SK-N-SH treated with all-trans-retinoic acid at 6 μM for 48 hours (cell line): ENCODE results near the gene OLFM1.
A peak's percentile ranks its signal among the peaks of the same experiment; 100 is the strongest.

Experiments used
- ATAC-seq: fragments of 200-7000 bp; cut with Tn5 transposase; 3 replicates; pipeline ENCODE4 v1.9.1; 2020; ENCODE audit warnings: mild to moderate bottlenecking, moderate library complexity
- ARNTL ChIP-seq: fragments of 450-650 bp; formaldehyde crosslinking; IDR thresholded peaks from 2 replicates; pipeline ENCODE4 v1.5.0; 2020; ENCODE audit warnings: low read depth, mild to moderate bottlenecking, moderate library complexity, borderline replicate concordance
- BACH2 ChIP-seq: fragments of 250-450 bp; sonication (Bioruptor Pico); IDR thresholded peaks from 2 replicates; pipeline ENCODE4 v1.9.0; 2021; ENCODE audit warnings: mild to moderate bottlenecking, borderline replicate concordance
- CSDC2 ChIP-seq: fragments of 250-450 bp; sonication (Bioruptor Pico); IDR thresholded peaks from 2 replicates; pipeline ENCODE4 v1.5.0; 2020; ENCODE audit warnings: mild to moderate bottlenecking, moderate library complexity
- GLIS3 ChIP-seq: fragments of 250-450 bp; sonication (Bioruptor Pico); IDR thresholded peaks from 2 replicates; pipeline ENCODE4 v1.5.0; 2020; ENCODE audit warnings: mild to moderate bottlenecking, moderate library complexity
- ISL1 ChIP-seq: fragments of 250-450 bp; sonication (Bioruptor Pico); IDR thresholded peaks from 2 replicates; pipeline ENCODE4 v2.1.2; 2022; ENCODE audit warnings: mild to moderate bottlenecking, moderate library complexity
- PPARA ChIP-seq: fragments of 250-450 bp; sonication (Bioruptor Pico); IDR thresholded peaks from 2 replicates; pipeline ENCODE4 v1.5.0; 2020; ENCODE audit warnings: mild to moderate bottlenecking, borderline replicate concordance
- RARB ChIP-seq: fragments of 250-450 bp; sonication (Bioruptor Pico); IDR thresholded peaks from 2 replicates; pipeline ENCODE4 v1.8.0; 2021; ENCODE audit warnings: mild to moderate bottlenecking, moderate library complexity
- SNAI2 ChIP-seq: fragments of 250-450 bp; sonication (Bioruptor Pico); IDR thresholded peaks from 2 replicates; pipeline ENCODE4 v1.5.0; 2020; ENCODE audit warnings: mild to moderate bottlenecking, moderate library complexity
- TCF4 ChIP-seq: fragments of 250-450 bp; sonication (Bioruptor Pico); IDR thresholded peaks from 2 replicates; pipeline ENCODE4 v1.8.0; 2021; ENCODE audit warnings: mild to moderate bottlenecking, moderate library complexity, borderline replicate concordance
- TOX ChIP-seq: fragments of 250-450 bp; sonication (Bioruptor Pico); IDR thresholded peaks from 2 replicates; pipeline ENCODE4 v1.8.0; 2021; ENCODE audit warnings: mild to moderate bottlenecking, moderate library complexity, borderline replicate concordance
- ZFP3 ChIP-seq: fragments of 250-450 bp; sonication (Bioruptor Pico); IDR thresholded peaks from 2 replicates; pipeline ENCODE4 v1.5.0; 2020; ENCODE audit warnings: mild to moderate bottlenecking, moderate library complexity
- ZFP30 ChIP-seq: fragments of 450-650 bp; formaldehyde crosslinking; IDR thresholded peaks from 2 replicates; pipeline ENCODE4 v1.5.0; 2022; ENCODE audit warnings: mild to moderate bottlenecking, moderate library complexity
- ZNF565 ChIP-seq: fragments of 450-650 bp; formaldehyde crosslinking; conservative IDR thresholded peaks from 2 replicates; pipeline ENCODE4 v1.5.0; 2020; ENCODE audit warnings: low read depth, mild to moderate bottlenecking, moderate library complexity
- ZNF70 ChIP-seq: fragments of 450-650 bp; formaldehyde crosslinking; IDR thresholded peaks from 2 replicates; pipeline ENCODE4 v1.5.0; 2020; ENCODE audit warnings: mild to moderate bottlenecking, moderate library complexity
- ZNF8 ChIP-seq: fragments of 450-650 bp; formaldehyde crosslinking; IDR thresholded peaks from 2 replicates; pipeline ENCODE4 v1.5.0; 2020; ENCODE audit warnings: mild to moderate bottlenecking, moderate library complexity
- TF ChIP-seq, protein P1 (sequence below): fragments of 250-450 bp; sonication (Bioruptor Pico); IDR thresholded peaks from 2 replicates; pipeline ENCODE4 v1.5.1; 2021; ENCODE audit warnings: mild to moderate bottlenecking, moderate library complexity
- TF ChIP-seq, protein P2 (sequence below): fragments of 250-450 bp; sonication (Bioruptor Pico); IDR thresholded peaks from 2 replicates; pipeline ENCODE4 v1.5.0; 2020; ENCODE audit warnings: mild to moderate bottlenecking, moderate library complexity
- TF ChIP-seq, protein P3 (sequence below): fragments of 250-450 bp; sonication (Bioruptor Pico); IDR thresholded peaks from 2 replicates; pipeline ENCODE4 v1.8.0; 2021; ENCODE audit warnings: low read depth, mild to moderate bottlenecking, moderate library complexity, borderline replicate concordance
- TF ChIP-seq, protein P4 (sequence below): fragments of 250-450 bp; sonication (Bioruptor Pico); IDR thresholded peaks from 2 replicates; pipeline ENCODE4 v1.8.0; 2020; ENCODE audit warnings: mild to moderate bottlenecking, moderate library complexity, borderline replicate concordance
- TF ChIP-seq, protein P5 (sequence below): fragments of 250-450 bp; sonication (Bioruptor Pico); IDR thresholded peaks from 2 replicates; pipeline ENCODE4 v1.5.1; 2020; ENCODE audit warnings: low read depth, mild to moderate bottlenecking, moderate library complexity

The OLFM1 gene

DNA sequence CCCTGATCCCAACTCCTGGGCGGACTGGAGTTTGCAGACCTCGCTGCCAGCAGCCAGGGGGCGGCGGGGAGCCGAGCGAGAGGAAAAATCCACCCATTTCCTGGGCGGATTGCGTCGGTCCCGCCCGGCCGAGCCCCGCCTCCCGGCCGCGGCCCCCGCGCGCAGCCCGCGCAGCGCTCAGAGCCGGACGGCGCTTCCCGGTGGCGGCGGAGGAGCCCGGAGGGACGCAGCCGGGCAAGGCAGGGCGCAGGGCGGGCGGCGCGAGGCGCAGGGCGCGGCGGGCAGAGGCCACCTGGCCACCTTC lies at the start of gene OLFM1:
Gene OLFM1, plus strand, starts transcription at position 180 of the 304 bp plus-strand sequence. CDS start 322 bp downstream, outside the sequence.
- TF ChIP-seq PPARA (CRISPR knock-in tag) (no peak), GLIS3 (no peak), TCF4 (CRISPR knock-in tag) (no peak), ARNTL (CRISPR knock-in tag) (no peak), ZFP3 (CRISPR knock-in tag) (no peak), RARB (CRISPR knock-in tag) (no peak), CSDC2 (CRISPR knock-in tag) (no peak)
- ATAC-seq: peak; percentile 86

DNA sequence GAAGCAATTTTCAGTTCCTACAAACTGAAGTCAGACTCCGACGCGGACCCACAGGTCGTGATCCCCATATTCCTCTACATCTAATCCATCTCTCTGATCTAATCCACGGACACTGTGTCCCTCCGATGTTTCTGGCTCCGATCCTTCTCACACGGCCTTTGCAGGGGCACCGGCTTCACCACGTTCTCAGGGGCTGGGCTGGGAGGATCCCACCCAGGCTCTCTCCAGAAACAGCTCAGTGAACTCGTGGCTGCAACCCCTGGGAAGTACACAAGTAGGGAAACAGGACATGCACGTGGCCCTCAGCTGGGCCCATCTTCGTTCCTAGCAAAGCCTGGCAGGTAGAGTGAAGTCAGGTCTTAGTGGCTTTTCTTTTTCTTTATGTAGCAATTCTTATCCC lies 49.1 kb upstream of the OLFM1 start:
- no peak for ATAC-seq
- TF ChIP-seq SNAI2 (no peak), ISL1 (CRISPR knock-in tag) (no peak), TCF4 (CRISPR knock-in tag) (no peak), PPARA (CRISPR knock-in tag) (no peak)
- TF ChIP-seq, protein P1, sequence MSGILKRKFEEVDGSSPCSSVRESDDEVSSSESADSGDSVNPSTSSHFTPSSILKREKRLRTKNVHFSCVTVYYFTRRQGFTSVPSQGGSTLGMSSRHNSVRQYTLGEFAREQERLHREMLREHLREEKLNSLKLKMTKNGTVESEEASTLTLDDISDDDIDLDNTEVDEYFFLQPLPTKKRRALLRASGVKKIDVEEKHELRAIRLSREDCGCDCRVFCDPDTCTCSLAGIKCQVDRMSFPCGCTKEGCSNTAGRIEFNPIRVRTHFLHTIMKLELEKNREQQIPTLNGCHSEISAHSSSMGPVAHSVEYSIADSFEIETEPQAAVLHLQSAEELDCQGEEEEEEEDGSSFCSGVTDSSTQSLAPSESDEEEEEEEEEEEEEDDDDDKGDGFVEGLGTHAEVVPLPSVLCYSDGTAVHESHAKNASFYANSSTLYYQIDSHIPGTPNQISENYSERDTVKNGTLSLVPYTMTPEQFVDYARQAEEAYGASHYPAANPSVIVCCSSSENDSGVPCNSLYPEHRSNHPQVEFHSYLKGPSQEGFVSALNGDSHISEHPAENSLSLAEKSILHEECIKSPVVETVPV (CRISPR knock-in tag): no peak
- TF ChIP-seq, protein P2, sequence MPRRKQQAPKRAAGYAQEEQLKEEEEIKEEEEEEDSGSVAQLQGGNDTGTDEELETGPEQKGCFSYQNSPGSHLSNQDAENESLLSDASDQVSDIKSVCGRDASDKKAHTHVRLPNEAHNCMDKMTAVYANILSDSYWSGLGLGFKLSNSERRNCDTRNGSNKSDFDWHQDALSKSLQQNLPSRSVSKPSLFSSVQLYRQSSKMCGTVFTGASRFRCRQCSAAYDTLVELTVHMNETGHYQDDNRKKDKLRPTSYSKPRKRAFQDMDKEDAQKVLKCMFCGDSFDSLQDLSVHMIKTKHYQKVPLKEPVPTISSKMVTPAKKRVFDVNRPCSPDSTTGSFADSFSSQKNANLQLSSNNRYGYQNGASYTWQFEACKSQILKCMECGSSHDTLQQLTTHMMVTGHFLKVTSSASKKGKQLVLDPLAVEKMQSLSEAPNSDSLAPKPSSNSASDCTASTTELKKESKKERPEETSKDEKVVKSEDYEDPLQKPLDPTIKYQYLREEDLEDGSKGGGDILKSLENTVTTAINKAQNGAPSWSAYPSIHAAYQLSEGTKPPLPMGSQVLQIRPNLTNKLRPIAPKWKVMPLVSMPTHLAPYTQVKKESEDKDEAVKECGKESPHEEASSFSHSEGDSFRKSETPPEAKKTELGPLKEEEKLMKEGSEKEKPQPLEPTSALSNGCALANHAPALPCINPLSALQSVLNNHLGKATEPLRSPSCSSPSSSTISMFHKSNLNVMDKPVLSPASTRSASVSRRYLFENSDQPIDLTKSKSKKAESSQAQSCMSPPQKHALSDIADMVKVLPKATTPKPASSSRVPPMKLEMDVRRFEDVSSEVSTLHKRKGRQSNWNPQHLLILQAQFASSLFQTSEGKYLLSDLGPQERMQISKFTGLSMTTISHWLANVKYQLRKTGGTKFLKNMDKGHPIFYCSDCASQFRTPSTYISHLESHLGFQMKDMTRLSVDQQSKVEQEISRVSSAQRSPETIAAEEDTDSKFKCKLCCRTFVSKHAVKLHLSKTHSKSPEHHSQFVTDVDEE (CRISPR knock-in tag): no peak
- TF ChIP-seq, protein P3, sequence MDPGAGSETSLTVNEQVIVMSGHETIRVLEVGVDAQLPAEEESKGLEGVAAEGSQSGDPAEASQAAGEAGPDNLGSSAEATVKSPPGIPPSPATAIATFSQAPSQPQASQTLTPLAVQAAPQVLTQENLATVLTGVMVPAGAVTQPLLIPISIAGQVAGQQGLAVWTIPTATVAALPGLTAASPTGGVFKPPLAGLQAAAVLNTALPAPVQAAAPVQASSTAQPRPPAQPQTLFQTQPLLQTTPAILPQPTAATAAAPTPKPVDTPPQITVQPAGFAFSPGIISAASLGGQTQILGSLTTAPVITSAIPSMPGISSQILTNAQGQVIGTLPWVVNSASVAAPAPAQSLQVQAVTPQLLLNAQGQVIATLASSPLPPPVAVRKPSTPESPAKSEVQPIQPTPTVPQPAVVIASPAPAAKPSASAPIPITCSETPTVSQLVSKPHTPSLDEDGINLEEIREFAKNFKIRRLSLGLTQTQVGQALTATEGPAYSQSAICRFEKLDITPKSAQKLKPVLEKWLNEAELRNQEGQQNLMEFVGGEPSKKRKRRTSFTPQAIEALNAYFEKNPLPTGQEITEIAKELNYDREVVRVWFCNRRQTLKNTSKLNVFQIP (CRISPR knock-in tag): no peak

DNA sequence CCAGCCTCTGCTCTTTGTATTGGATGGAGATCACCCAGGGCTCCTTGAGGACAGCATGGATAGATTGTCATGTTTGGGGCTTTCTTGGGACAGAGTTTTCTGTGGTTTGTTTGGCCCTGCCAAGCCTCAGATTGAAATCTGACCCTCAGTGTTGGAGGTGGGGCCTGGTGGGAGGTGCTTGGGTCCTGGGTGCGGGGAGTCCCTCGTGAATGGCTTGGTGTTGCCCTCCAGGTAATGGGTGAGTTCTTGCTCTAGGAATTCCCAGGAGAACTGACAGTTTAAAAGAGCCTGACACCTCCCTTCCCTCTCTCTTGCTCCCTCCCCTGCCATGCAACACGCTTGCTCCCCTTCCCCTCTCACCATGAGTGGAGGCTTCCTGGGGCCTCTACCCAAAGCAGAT lies 48.6 kb upstream of the OLFM1 start:
- ATAC-seq: no peak
- TF ChIP-seq ZFP3 (CRISPR knock-in tag) (no peak), TCF4 (CRISPR knock-in tag) (no peak), ZFP30 (no peak), TOX (no peak), PPARA (CRISPR knock-in tag) (no peak), ZNF8 (CRISPR knock-in tag) (no peak), ISL1 (CRISPR knock-in tag) (no peak), RARB (CRISPR knock-in tag) (no peak), ZNF70 (CRISPR knock-in tag) (no peak), SNAI2 (no peak), BACH2 (CRISPR knock-in tag) (no peak), ARNTL (CRISPR knock-in tag) (no peak), ZNF565 (CRISPR knock-in tag) (no peak), CSDC2 (CRISPR knock-in tag) (no peak)
- TF ChIP-seq, protein P4, sequence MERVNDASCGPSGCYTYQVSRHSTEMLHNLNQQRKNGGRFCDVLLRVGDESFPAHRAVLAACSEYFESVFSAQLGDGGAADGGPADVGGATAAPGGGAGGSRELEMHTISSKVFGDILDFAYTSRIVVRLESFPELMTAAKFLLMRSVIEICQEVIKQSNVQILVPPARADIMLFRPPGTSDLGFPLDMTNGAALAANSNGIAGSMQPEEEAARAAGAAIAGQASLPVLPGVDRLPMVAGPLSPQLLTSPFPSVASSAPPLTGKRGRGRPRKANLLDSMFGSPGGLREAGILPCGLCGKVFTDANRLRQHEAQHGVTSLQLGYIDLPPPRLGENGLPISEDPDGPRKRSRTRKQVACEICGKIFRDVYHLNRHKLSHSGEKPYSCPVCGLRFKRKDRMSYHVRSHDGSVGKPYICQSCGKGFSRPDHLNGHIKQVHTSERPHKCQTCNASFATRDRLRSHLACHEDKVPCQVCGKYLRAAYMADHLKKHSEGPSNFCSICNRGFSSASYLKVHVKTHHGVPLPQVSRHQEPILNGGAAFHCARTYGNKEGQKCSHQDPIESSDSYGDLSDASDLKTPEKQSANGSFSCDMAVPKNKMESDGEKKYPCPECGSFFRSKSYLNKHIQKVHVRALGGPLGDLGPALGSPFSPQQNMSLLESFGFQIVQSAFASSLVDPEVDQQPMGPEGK: no peak
- TF ChIP-seq, protein P5, sequence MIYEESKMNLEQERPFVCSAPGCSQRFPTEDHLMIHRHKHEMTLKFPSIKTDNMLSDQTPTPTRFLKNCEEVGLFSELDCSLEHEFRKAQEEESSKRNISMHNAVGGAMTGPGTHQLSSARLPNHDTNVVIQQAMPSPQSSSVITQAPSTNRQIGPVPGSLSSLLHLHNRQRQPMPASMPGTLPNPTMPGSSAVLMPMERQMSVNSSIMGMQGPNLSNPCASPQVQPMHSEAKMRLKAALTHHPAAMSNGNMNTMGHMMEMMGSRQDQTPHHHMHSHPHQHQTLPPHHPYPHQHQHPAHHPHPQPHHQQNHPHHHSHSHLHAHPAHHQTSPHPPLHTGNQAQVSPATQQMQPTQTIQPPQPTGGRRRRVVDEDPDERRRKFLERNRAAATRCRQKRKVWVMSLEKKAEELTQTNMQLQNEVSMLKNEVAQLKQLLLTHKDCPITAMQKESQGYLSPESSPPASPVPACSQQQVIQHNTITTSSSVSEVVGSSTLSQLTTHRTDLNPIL (CRISPR knock-in tag): no peak
- TF ChIP-seq, protein P3 (CRISPR knock-in tag): no peak
- TF ChIP-seq, protein P2 (CRISPR knock-in tag): no peak
